GM18861 (cell line): ENCODE data around the gene C12orf60.

ENCODE experiments used
- ATAC-seq: cut with Tn5 transposase; IDR thresholded peaks from one replicate; pipeline ENCODE4 v1.9.1; 2021; ENCODE audit not compliant: unreplicated experiment

The C12orf60 gene

GRCh38 chr12:14776236-14776961 lies 27.1 kb upstream of the C12orf60 start:
- ATAC-seq: no peak

- ATAC-seq: no peak
Measured at GRCh38 chr12:14777271-14777670, 26.2 kb upstream of the C12orf60 start.

GRCh38 chr12:14779834-14780233 lies 23.6 kb upstream of the C12orf60 start:
- no peak for ATAC-seq

GRCh38 chr12:14780859-14781258 lies 22.6 kb upstream of the C12orf60 start:
- no peak for ATAC-seq

GRCh38 chr12:14781563-14781962 lies 21.9 kb upstream of the C12orf60 start:
- no peak for ATAC-seq

- no peak for ATAC-seq
Measured at GRCh38 chr12:14782756-14783155, 20.7 kb upstream of the C12orf60 start.

GRCh38 chr12:14784471-14784870 lies 19.0 kb upstream of the C12orf60 start:
- no peak for ATAC-seq

GRCh38 chr12:14785568-14785967 lies 17.9 kb upstream of the C12orf60 start:
- no peak for ATAC-seq

GRCh38 chr12:14795028-14795448 lies 8.4 kb upstream of the C12orf60 start:
- ATAC-seq: no peak

GRCh38 chr12:14802247-14802646 lies 1.2 kb upstream of the C12orf60 start:
- ATAC-seq: no peak

GRCh38 chr12:14802721-14803010 lies 804 bp upstream of the C12orf60 start:
- no peak for ATAC-seq

GRCh38 chr12:14803830-14804160 lies 325 bp downstream of the C12orf60 start:
- peak; percentile 3 for ATAC-seq

- ATAC-seq: no peak
Measured at GRCh38 chr12:14810167-14810952, 6.9 kb downstream of the C12orf60 start.

GRCh38 chr12:14810953-14811483 lies 7.5 kb downstream of the C12orf60 start:
- ATAC-seq: no peak

GRCh38 chr12:14811486-14811885 lies 8.0 kb downstream of the C12orf60 start:
- no peak for ATAC-seq

- ATAC-seq: no peak
Measured at GRCh38 chr12:14814014-14814413, 10.5 kb downstream of the C12orf60 start, which contains the start of gene SMCO3. TSS of gene SMCO3 (minus strand) at chr12:14814182. CDS start at chr12:14806680, 7,502 bp downstream.

- ATAC-seq: no peak
Measured at GRCh38 chr12:14824012-14824634, 20.7 kb downstream of the C12orf60 start.

- ATAC-seq: no peak
Measured at GRCh38 chr12:14825256-14825655, 21.8 kb downstream of the C12orf60 start.

GRCh38 chr12:14826491-14826890 lies 23.0 kb downstream of the C12orf60 start:
- no peak for ATAC-seq

- no peak for ATAC-seq
Measured at GRCh38 chr12:14827043-14827442, 23.6 kb downstream of the C12orf60 start.

GRCh38 chr12:14828892-14829291 lies 25.4 kb downstream of the C12orf60 start:
- peak; percentile 94 for ATAC-seq

- no peak for ATAC-seq
Measured at GRCh38 chr12:14833336-14833735, 29.9 kb downstream of the C12orf60 start.
